Activated T-helper 17 cell treated with anti-CD3 and anti-CD28 coated beads, Interleukin-2, amount 50 U/mL, for 72 hours (primary cell): ENCODE results near the gene MOGAT3. TPM values are rescaled to one million over a fixed set of nuclear protein-coding genes. Genes with fewer than 3 reads are reported as not detected.
"Not testable (repeated sequence)": the region's sequence is repeated elsewhere in the genome, so short reads cannot be mapped to it uniquely, and the experiment has no call there.

Source experiments
- ATAC-seq: fragments of 150-1000 bp; cut with Tn5 transposase; replicated peaks from 2 replicates; pipeline ENCODE4 v1.10.0; 2021; ENCODE audit warnings: mild to moderate bottlenecking, moderate library complexity
- H3K27ac Mint-ChIP-seq: one replicate; pipeline ENCODE4 v1.8.0; 2022; ENCODE audit warnings: mixed read lengths
- H3K27me3 Mint-ChIP-seq: one replicate; pipeline ENCODE4 v1.8.0; 2022; ENCODE audit warnings: mixed read lengths
- H3K36me3 Mint-ChIP-seq: one replicate; pipeline ENCODE4 v1.8.0; 2022; ENCODE audit warnings: low read depth, mild to moderate bottlenecking, mixed read lengths
- H3K4me1 Mint-ChIP-seq: one replicate; pipeline ENCODE4 v1.8.0; 2022; ENCODE audit warnings: mixed read lengths
- H3K4me3 Mint-ChIP-seq: one replicate; pipeline ENCODE4 v1.8.0; 2022; ENCODE audit warnings: mild to moderate bottlenecking, mixed read lengths
- H3K9me3 Mint-ChIP-seq: one replicate; pipeline ENCODE4 v1.8.0; 2022; ENCODE audit warnings: mixed read lengths
- total RNA-seq, 2 donors: library from RNA; stranded (reverse); gene quantifications; one replicate each; pipeline ENCODE4 v1.2.3, GENCODE V29; 2022

The MOGAT3 gene
- total RNA-seq, 2 donors from 2014 or later = not detected

DNA sequence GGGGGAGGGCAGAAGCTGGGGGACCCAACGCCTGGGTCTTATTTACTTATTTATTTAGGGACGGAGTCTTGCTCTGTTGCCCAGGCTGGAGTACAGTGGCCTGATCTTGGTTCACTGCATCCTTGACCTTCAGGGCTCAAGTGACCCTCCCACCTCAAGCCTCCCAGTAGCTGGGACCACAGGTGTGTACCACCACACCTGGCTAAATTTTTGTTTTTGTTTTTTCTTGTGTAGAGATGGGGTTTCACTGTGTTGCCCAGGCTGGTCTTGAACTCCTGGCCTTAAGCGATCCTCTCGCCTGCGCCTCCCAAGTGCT lies 1.7 kb upstream of the MOGAT3 start:
- Mint-ChIP-seq H3K27ac (no peak overlapping the region), H3K9me3 (no peaks in the 10 kb centered on the region), H3K27me3 (peaks cover 16% of the 10 kb centered on the region), H3K4me3 (no peak overlapping the region), H3K36me3 (peaks cover 12% of the 10 kb centered on the region), H3K4me1 (peaks cover 14% of the 10 kb centered on the region)
- no peak for ATAC-seq

GRCh38 chr7:101201695-101202602 lies 1.1 kb upstream of the MOGAT3 start:
- Mint-ChIP-seq H3K27me3 (peaks cover 16% of the 10 kb centered on the region), H3K36me3 (peaks cover 12% of the 10 kb centered on the region), H3K9me3 (no peaks in the 10 kb centered on the region), H3K27ac (no peak overlapping the region), H3K4me3 (no peak overlapping the region), H3K4me1 (peaks cover 14% of the 10 kb centered on the region)
- peak; percentile 28 for ATAC-seq

- Mint-ChIP-seq H3K27me3 (peaks cover 16% of the 10 kb centered on the region), H3K9me3 (no peaks in the 10 kb centered on the region), H3K36me3 (no peaks in the 10 kb centered on the region), H3K4me3 (peak overlapping the region; percentile 27), H3K27ac (no peak overlapping the region), H3K4me1 (peaks cover 7% of the 10 kb centered on the region)
- no peak for ATAC-seq
These were observed 353 bp downstream of the MOGAT3 start for GRCh38 chr7:101200504-101200861.

DNA sequence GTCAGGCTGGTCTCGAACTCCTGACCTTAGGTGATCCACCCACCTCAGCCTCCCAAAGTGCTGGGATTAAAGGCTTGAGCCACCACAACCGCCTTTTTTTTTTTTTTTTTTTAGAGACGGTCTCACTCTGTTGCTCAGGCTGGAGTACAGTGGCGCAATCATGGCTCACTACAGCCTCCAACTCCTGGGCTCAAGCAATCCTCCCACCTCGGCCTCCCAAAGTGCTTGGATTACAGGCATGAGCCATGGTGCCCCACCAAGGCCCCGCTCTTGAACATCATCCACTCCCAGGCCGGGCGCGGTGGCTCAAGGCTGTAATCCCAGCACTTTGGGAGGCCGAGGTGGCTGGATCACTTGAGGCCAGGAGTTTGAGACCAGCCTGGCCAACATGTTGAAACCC lies 1.3 kb downstream of the MOGAT3 start:
- not testable (repeated sequence) for H3K4me1 Mint-ChIP-seq, H3K27ac Mint-ChIP-seq, H3K36me3 Mint-ChIP-seq, H3K9me3 Mint-ChIP-seq, H3K4me3 Mint-ChIP-seq, ATAC-seq
- H3K27me3 Mint-ChIP-seq = peaks cover 16% of the 10 kb centered on the region

DNA sequence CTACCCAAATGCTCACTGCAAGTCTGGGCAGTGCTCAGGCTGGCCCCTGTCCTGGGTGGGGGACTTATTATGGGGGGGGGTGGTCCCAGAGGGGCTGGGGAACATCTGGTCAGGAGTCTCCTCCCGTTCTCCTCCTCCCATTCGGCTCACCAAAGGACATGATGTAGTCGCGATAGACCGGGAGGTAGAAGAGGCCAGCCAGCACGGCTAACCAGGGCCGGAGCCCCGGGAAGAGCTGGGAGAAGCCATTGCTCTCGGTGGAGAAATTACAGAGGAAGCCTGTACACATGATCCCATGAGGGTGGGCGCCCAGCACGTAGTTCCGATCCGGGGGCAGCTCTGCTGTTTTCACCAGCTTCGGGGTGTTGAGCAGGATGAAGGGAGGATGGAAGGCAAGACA lies 2.4 kb downstream of the MOGAT3 start:
- no peak for ATAC-seq
- Mint-ChIP-seq H3K4me1 (no peaks in the 10 kb centered on the region), H3K27me3 (peaks cover 16% of the 10 kb centered on the region), H3K9me3 (no peaks in the 10 kb centered on the region), H3K4me3 (no peak overlapping the region), H3K36me3 (no peaks in the 10 kb centered on the region), H3K27ac (no peak overlapping the region)

DNA sequence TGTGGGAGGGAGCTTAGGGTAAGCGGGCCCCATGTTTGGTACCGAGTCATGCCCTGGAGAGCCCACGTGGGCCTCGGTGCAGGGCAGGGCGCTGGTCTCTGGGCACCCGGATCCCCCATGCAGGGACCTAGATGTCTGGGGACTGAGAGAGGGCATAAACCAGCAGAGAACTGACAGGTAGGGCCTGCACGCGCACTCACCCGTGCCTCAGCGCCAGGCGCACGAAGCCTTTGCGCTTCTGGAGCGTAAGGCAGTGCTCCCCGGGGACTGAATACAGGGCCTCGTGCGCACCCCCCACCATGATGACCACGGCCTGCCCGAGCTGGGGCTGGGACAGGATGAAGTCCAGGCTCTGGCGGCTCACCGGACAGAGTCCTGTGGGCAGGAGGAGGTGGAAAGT lies 2.8 kb downstream of the MOGAT3 start:
- Mint-ChIP-seq H3K27ac (no peak overlapping the region), H3K4me3 (no peak overlapping the region), H3K9me3 (no peaks in the 10 kb centered on the region), H3K36me3 (no peaks in the 10 kb centered on the region), H3K27me3 (peaks cover 15% of the 10 kb centered on the region), H3K4me1 (no peaks in the 10 kb centered on the region)
- ATAC-seq = no peak

GRCh38 chr7:101195884-101196283 lies 5.0 kb downstream of the MOGAT3 start:
- H3K36me3 Mint-ChIP-seq = no peaks in the 10 kb centered on the region
- H3K27ac Mint-ChIP-seq = no peak overlapping the region
- no peaks in the 10 kb centered on the region for H3K9me3 Mint-ChIP-seq
- H3K27me3 Mint-ChIP-seq = peaks cover 8% of the 10 kb centered on the region
- ATAC-seq = no peak
- H3K4me3 Mint-ChIP-seq = no peak overlapping the region
- H3K4me1 Mint-ChIP-seq = no peaks in the 10 kb centered on the region

DNA sequence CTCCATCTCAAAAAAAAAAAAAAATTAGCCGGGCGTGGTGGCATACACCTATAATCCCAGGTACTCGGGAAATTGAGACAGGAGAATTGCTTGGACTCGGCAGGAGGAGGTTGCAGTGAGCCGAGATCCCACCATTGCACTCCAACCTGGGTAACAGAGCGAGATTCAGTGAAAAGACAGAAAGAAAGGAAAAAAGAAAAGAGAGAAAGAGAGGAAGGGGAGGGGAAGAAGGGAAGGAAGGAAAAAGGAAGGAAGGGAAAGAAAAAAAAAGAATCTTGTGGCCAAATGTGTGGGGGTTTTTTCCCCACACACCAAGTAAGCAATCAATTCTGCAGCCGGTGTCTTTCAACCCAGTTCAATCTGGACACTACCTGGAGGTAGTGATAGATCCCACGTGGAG lies 11.7 kb downstream of the MOGAT3 start:
- no peak overlapping the region for H3K27ac Mint-ChIP-seq
- no peak overlapping the region for H3K4me3 Mint-ChIP-seq
- no peaks in the 10 kb centered on the region for H3K36me3 Mint-ChIP-seq
- no peaks in the 10 kb centered on the region for H3K4me1 Mint-ChIP-seq
- H3K9me3 Mint-ChIP-seq = no peaks in the 10 kb centered on the region
- ATAC-seq = no peak
- H3K27me3 Mint-ChIP-seq = peaks cover 4% of the 10 kb centered on the region

GRCh38 chr7:101186844-101187428 lies 13.9 kb downstream of the MOGAT3 start:
- H3K36me3 Mint-ChIP-seq = no peaks in the 10 kb centered on the region
- ATAC-seq = no peak
- no peak overlapping the region for H3K4me3 Mint-ChIP-seq
- H3K27ac Mint-ChIP-seq = no peak overlapping the region
- H3K4me1 Mint-ChIP-seq = no peaks in the 10 kb centered on the region
- peaks cover 13% of the 10 kb centered on the region for H3K27me3 Mint-ChIP-seq
- H3K9me3 Mint-ChIP-seq = no peaks in the 10 kb centered on the region

DNA sequence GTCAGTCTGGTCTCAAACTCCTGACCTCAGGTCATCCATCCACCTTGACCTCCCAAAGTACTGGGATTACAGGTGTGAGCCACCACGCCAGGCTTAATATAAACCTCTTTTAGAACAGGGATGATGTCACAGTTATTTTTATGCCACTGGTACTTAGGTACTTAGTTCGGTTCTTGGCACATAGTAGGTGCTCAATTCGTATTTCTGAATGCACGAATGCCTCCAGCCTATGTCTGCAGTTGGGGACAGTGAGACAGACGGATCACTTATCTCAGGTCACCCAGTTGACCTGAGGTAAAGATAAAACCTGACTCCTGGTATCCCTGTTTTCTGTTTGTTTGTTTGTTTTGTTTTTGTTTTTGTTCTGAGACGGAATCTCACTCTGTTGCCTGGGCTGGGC lies 14.6 kb downstream of the MOGAT3 start:
- H3K27me3 Mint-ChIP-seq = peaks cover 14% of the 10 kb centered on the region
- no peak for ATAC-seq
- H3K27ac Mint-ChIP-seq = no peak overlapping the region

GRCh38 chr7:101185258-101185839 lies 15.5 kb downstream of the MOGAT3 start:
- no peaks in the 10 kb centered on the region for H3K9me3 Mint-ChIP-seq
- no peaks in the 10 kb centered on the region for H3K36me3 Mint-ChIP-seq
- peaks cover 19% of the 10 kb centered on the region for H3K27me3 Mint-ChIP-seq
- H3K27ac Mint-ChIP-seq = no peak overlapping the region
- no peak for ATAC-seq
- no peak overlapping the region for H3K4me3 Mint-ChIP-seq
- no peaks in the 10 kb centered on the region for H3K4me1 Mint-ChIP-seq

More for the DNA sequence above, 14.6 kb downstream of the MOGAT3 start:
- no peaks in the 10 kb centered on the region for H3K4me1 Mint-ChIP-seq
- H3K36me3 Mint-ChIP-seq = no peaks in the 10 kb centered on the region
- no peak overlapping the region for H3K4me3 Mint-ChIP-seq
- no peaks in the 10 kb centered on the region for H3K9me3 Mint-ChIP-seq

DNA sequence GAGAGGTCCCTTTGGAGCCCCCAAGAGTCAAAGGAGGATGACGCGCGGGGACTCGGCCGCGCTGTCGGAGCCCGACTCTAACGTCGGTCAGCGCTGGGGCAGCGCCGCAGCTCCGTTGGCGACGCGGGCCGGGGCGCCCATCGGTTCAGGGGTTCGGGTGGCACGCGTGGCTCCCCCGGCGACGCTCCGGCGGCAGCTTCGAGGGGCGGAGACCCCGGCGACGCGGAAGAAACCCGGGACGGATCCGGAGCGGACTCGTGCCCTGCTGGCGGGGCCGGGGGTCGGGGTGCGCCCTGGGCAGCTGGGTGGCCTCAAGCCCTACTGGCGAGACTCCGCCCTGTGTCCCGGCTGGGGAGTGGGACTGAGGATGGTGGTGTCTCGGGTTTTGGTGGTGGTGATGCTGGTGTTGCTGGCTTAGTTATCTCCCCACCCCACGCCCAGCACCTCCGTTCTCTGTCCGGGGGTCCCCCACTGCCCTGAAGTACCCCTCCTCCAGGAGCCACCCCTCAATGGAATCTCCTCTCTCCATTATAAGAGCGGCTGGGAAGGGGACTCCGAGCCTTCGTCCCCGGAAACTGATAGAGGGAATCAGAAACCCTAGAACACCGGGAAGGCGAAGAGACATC lies 20.6 kb downstream of the MOGAT3 start, which contains the start of gene NAT16:
TSS of gene NAT16 (minus strand) at position 164 of the 626 bp plus-strand sequence. CDS start 5,486 bp downstream, outside the sequence.
- H3K36me3 Mint-ChIP-seq = no peaks in the 10 kb centered on the region
- no peak for ATAC-seq
- peak within 1 kb of the TSS; percentile 28 for H3K4me3 Mint-ChIP-seq
- no peaks in the 10 kb centered on the region for H3K4me1 Mint-ChIP-seq
- H3K27me3 Mint-ChIP-seq = peaks cover 45% of the 10 kb centered on the region
- H3K9me3 Mint-ChIP-seq = no peaks in the 10 kb centered on the region
- no peak within 1 kb of the TSS for H3K27ac Mint-ChIP-seq

DNA sequence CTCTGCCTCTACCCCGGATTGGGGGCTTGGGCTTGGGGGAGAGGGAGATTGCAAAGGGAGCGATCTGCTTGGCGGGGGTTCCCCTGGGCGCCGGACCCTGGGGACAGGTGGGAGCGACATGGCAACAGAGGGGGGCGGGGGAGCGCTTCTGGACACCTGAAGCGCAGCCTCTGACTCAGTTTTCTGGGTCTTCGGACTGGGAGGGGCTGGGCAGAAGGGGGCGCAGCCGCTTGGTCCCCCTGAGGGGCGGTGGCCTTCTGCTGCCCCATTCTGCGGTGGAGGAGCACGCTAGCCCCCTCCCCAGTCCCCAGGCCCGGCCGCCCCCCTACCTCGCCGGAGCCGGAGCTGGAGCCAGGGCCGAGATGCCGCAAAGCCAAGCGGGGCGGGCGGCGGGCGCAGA lies 21.1 kb downstream of the MOGAT3 start:
- Mint-ChIP-seq H3K27ac (no peak overlapping the region), H3K27me3 (peaks cover 48% of the 10 kb centered on the region), H3K4me3 (no peak overlapping the region), H3K36me3 (no peaks in the 10 kb centered on the region), H3K4me1 (no peaks in the 10 kb centered on the region), H3K9me3 (no peaks in the 10 kb centered on the region)
- no peak for ATAC-seq

DNA sequence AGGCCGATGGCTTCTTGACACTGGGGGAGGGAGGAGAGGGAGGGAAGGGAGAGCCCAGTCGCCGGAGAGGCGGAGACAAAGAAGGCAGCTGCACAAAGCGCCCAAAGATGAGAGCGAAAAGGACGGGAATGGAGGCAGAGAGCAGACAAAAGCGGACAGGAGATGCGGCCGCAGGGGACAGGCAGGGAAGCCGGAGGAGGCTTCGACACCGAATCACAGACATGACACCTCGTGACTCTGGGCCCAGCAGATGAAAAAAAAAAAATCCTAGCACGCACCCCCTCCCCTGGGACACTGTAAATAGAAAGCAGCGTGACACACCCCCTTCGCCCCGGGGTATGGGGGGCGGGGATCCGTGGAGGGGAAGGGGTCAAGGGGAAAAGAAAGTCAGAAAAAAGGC lies 21.7 kb downstream of the MOGAT3 start:
- no peak for ATAC-seq
- H3K27me3 Mint-ChIP-seq = peaks cover 47% of the 10 kb centered on the region
- H3K9me3 Mint-ChIP-seq = no peaks in the 10 kb centered on the region
- H3K27ac Mint-ChIP-seq = no peak overlapping the region
- peaks cover under 1% of the 10 kb centered on the region for H3K4me1 Mint-ChIP-seq
- peak overlapping the region; percentile 28 for H3K4me3 Mint-ChIP-seq
- H3K36me3 Mint-ChIP-seq = no peaks in the 10 kb centered on the region

GRCh38 chr7:101177644-101178043 lies 23.2 kb downstream of the MOGAT3 start:
- H3K4me1 Mint-ChIP-seq = peaks cover 5% of the 10 kb centered on the region
- H3K4me3 Mint-ChIP-seq = no peak overlapping the region
- ATAC-seq = no peak
- no peaks in the 10 kb centered on the region for H3K36me3 Mint-ChIP-seq
- H3K9me3 Mint-ChIP-seq = no peaks in the 10 kb centered on the region
- H3K27ac Mint-ChIP-seq = no peak overlapping the region
- H3K27me3 Mint-ChIP-seq = peaks cover 53% of the 10 kb centered on the region
